NCI-H1048 (cell line): Measurements from ENCODE around the gene TRAPPC11.
"Not testable (repeated sequence)": the region's sequence is repeated elsewhere in the genome, so short reads cannot be mapped to it uniquely, and the experiment has no call there.

Source experiments
- DNase-seq: peaks from one replicate; lab custom pipeline; 2025; lab: John Stamatoyannopoulos, UW

Gene TRAPPC11

DNA sequence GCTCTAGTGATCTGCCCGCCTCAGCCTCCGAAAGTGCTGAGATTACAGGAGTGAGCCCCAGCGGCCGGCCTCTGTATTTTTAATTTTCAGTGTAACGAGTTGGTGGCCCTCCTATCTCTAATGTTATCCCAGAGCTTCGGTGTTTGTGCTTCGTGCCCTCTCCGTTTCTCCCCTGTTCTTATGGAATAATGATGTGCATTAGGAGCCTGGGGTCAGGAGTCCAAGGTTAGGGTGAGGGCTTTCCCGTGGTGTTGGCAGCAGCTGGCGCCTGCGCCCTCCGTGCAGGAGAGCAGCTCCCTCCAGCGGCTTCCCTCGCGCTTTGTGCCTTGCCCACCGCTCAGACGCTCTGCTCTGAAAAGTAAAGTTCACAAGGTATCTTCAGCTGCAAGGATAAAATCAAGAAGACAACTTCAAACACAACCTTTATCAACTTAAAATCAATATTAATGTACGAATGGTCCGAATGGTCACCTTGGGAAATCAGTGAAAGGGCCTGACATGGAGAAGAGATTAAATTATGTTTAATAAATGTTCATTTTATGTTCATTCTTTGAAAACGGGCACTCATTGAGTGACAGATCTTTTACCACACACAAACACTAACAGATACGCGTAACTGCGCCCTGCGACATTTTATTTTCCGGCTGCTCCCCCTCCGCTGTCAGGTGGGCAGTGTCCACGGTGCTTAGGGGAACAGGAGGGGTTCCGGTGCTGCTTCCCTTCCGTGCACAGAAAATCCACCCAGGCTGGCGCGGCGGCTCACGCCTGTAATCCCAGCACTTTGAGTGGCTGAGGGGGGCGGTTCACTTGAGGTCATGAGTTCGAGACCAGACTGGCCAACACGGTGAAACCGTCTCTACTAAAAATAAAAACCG lies 62.4 kb downstream of the TRAPPC11 start:
- no peak for DNase-seq

DNA sequence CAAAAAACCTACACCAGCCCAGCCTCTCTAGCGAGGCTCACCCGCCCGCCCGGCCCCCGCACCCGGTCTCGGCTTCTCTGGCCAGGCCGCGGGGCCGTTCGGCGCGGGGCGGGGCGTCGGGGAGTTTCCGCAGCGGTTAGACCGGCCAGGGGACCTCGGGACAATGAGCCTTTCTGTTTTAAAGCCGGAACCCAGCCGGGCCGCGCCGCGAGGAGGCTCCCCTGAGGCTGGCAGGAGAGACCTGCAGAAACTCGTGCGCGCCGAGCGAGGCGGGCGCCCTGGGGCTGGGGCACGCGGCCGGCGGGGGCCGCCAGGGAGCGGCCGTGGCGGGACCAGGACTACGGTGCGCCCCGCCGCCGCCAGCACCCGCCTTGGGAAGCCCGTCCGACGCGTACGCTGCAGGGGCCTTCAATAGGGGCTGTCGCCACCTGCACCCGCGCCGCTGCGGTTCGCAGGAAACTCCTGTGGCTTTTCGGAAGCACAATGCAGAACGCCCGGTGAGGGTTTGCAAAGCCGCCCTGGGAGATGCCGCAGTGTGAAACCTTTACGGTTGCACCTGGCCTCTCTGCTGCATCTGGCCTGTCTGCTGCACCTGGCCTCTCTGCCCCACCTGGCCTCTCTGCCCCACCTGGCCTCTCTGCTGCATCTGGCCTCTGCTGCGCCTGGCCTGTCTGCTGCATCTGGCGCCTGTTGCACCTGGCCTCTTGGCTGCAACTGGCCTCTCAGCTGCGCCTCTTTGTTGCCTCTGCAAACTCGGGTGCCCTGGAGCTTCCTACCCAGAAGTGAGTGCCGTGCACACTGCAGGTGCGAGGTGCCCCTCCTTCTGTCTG lies 63.9 kb downstream of the TRAPPC11 start:
- peak; percentile 63 for DNase-seq

DNA sequence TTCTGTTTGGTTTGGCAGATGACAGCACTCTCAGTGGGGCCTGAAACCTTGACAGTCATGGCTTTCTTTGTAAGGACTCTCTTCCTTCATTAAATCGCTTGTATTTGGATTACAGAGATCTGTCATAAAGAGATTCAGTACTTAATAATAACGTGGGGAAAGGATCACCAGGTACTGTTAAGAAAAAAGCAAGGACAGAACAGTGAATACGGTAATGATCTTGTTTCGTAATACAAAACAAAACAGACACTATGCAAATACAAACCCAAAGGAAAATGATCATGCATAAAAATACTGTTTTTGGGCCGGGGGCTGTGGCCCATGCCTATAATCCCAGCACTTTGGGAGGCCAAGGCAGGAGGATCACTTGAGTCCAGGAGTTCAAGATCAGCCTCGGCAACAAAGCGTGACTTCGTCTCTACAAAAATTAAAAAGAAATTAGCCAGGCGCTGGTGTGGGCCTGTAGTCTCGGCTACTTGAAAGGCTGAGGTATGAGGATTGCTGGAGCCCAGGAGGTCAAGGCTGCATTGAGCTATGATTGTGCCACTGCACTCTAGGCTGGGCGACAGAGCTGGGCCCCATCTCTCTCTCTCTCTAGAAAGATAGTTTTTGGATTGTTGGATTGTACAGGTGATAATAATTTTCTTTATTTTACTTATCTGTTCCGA lies 64.6 kb downstream of the TRAPPC11 start:
- DNase-seq: no peak

DNA sequence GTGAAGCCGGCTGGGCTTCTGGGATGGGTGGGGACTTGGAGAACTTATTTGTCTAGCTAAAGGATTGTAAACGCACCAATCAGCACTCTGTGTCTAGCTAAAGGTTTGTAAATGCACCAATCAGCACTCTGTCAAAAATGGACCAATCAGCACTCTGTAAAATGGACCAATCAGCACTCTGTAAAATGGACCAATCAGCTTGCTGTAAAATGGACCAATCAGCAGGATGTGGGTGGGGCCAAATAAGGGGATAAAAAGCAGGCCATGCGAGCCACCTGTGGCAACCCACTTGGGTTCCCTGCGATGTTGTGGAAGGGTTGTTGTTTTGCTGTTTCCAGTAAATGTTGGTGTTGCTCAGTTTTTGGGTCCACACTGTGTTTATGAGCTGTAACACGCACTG lies 66.5 kb downstream of the TRAPPC11 start:
- DNase-seq: not testable (repeated sequence)

DNA sequence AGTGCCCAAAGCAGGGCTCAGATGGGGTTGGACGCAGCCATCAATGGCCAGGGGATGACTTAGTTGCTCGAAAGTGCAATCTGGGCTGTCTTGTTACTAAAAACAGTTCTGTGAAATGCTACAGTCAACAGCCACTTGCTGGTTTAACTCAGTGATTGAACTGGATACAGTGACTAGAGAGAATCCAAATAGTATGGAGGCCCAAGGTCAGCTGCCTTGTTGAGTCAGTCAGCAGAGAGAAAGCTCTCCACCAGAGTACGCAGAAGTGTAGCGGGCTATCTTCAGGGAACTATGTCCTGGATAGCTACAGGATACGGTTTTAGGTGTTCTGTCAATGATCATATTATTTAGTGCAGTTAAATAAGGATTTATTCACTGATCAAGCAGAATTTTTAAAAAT lies 68.4 kb downstream of the TRAPPC11 start:
- no peak for DNase-seq

DNA sequence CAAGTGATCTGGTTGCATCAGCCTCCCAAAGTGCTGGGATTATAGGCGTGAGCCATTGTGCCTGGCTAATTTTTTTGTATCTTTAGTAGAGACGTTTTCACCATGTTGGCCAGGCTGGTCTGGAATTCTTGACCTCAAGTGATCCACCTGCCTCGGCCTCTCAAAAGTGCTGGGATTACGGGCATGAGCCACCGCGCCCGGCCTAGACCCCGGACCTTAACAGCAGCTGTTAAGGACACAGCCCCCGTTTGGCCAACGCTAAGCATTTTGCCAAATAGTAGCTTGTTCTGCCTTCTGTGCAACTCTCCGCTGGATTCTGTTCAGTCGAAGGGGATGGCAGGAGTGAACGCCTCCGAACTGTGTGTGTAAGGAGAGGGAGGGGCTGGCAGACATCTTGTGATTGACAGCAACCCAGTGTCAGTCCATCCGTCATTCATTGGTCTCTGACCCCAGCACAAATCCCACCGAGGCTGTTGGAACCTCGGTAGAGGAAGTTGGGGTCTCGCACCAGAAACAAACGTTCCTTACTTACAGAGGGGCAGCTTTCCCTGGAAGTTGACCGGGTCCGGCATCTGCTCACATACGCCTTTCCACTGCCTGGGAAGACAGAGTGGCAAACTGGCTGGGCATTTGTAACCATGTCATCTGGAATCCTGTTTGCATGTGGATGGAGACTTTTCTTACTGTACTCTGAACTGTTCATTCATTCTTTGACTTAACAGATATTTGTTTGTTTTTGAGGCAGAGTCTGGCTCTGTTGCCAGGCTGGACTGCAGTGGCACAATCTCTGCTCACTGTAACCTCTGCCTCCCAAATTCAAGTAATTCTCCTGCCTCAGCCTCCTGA lies 69.4 kb downstream of the TRAPPC11 start:
- no peak for DNase-seq

DNA sequence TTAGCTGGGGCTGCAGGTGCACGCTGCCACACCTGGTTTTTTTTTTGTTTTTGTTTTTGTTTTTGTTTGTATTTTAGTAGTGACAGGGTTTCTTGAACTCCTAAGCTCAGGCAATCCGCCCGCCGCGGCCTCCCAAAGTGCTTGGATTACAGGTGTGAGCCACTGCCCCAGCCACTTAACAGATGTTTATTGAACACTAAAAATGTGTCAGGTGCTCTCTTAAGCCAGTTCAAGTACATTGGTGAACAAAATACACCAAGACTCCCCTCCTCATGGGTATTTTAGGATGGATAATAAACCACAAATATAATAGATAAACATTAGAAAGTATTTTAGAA lies 69.9 kb downstream of the TRAPPC11 start:
- no peak for DNase-seq

DNA sequence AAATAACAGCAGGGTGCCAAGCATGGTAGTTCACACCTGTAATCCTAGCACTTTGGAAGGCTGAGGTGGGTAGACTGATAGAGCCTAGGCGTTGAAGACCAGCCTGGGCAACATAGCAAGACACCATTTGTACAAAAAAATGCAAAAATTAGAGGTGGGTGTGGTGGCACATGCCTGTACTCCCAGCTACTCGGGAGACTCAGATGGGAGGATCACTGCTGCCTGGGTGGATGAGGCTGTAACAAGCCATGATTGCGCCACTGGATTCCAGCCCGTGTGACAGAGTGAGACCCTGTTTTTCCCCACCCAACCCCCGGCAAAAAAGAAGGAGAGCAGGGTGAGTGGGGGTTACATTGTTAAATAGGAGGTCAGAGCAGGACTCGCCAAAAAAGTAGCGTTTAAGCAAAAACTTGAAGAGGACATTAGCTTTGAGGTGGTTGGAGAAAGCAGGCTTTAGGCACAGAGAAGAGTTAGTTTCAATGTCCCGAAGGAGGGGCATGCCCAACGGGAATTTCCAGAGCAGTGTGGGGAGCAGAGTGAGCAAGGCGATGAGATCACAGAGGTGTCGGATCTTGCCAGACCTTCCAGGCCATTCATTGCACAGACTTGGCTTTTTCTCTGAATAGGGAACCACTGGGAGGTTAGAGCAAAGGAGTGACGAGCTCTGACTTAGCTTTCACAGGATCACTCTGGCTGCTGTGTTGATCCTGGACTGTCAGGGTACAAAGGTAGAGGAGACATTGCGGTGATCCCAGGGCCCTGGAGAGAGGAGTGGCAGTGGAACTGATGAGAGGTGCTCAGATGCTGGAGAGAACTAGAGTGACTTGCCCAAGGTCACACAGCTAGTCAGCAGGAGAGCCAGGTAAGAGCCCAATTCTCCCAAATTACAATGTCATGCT lies 70.6 kb downstream of the TRAPPC11 start:
- DNase-seq: no peak

DNA sequence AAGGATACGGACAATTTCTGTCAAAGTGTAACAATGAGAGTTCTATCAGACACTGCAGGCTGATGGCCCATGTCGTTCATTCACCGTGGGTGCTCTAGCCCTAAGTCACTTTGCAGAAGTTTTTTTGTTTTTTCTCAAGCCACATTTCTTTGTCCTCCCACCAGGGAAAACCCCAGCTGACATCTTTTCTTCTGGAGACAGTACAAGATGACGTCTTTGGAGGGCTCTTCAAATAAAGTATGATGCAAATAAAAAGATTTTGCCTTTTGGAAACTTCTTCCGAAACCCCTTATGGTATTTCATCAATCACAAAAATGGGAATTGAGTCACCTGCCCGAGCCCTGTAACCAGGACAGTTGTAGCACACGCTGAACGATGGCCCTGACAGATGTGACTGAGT lies 73.2 kb downstream of the TRAPPC11 start:
- no peak for DNase-seq

DNA sequence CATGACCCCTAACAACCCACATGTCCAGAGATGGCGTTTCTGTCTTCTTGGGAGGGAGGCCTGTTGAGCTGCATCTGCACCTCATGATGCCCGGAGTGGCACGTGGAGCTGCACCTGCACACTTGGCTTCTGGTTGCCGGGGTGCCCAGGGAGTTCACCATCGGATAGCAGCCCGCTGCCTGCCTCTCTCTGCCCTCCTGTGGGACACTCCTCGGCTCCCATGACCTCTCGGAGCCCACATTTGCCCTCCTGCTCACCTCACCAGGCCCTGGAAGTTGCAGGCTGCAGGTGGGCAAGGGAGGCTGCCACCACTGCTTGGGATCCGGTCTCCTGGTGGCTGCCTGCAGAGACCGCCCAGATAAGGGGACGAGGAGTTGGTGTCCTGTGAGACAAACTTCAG lies 74.1 kb downstream of the TRAPPC11 start:
- no peak for DNase-seq

DNA sequence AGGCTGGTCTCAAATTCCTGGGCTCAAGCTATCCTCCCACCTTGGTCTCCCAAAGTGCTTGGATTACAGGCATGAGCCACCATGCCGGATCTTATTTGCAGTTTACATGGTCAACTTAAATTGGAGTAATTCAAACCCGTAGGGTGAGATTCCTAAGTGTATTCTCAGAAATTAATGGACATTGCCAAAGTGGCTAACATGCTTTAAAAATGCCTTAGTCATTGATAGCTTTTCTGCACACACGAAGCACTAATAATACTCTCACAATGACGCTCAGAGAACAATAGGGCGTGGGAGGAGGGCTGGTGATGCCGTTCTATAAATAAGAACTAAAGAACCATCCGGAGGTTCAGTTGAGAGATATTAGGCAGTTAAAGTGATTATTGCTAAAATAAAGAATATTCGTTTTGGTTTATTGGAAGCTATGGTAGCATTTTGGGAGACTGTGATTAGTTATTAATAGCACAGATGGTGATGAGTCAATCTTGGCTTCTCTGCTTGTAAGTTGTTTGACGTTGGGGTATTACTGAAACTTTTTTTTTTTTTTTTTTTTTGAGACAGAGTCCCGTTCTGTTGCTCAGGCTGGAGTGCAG lies 79.1 kb downstream of the TRAPPC11 start:
- DNase-seq: no peak

DNA sequence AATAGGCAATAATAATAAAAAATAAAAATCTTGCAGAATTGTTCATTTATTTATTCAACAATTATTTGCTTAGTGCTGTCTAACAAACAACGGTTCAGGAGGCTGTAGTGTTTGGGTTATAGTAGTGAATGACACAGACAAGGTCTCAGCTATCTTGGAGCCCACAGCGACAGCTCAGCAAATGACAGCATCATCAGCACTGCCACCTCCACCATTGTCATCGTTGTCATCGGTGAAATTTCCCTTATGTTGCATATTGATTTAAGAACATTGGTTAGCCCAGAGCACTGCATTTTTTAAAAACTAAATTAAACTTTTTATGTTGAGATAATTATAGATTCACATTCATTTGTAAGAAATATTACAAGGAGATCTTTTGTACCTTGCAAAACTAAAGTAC lies 79.9 kb downstream of the TRAPPC11 start:
- no peak for DNase-seq

DNA sequence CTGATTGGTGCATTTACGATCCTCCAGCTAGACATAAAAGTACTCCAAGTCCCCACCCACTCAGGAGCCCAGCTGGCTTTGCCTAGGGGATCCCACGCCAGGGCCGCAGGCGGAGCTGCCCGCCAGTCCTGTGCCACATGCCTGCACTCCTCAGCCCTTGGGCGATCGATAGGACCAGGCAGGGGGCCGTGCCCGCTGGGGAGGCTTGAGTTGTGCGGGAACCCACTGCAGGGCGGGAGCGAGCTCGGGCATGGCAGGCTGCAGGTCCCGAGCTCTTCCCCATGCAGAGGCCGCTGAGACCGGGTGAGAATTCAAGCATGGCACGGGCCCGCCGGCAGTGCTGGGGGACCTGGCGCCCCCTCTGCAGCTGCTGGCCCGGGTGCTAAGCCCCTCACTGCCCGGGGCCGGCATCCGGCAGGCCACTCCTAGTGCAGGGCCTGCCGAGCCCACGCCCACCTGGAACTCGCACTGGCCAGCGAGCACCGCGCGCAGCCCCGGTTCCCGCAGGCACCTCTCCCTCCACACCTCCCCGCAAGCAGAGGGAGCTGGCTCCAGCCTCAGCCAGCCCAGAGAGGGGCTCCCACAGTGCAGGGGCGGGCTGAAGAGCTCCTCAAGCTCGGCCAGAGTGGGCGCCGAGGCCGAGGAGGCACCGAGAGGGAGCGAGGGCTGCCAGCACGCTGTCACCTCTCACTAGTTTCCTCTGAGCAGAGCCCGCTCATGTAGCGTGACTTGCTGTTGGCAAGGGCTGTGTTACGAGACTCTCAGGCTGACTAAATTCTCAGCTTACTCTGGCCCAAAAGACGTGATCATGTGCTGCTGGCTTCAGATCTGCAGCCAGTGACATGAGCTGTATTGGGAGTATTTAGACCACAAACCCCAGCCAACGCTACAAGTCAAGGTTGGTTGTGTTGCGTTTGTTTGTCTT lies 87.5 kb downstream of the TRAPPC11 start:
- no peak for DNase-seq

DNA sequence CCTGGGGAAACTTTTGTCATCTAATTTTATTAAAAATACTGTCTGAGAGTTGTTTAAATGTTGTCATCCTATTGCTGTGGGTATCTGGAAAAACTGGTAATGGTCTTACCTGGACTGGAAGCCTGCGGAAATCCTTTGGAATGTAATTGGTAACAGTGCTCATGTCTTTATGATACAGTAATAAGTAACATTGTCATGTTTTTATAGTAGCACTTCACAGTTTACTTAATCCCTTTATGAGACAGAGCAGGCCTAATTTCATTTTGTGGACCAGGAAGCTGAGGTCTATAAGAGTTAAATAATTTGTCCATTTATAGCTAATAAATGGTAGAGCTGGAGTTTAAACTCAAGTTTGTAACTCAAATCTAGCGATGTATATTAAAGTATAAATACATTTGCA lies 88.3 kb downstream of the TRAPPC11 start:
- no peak for DNase-seq

DNA sequence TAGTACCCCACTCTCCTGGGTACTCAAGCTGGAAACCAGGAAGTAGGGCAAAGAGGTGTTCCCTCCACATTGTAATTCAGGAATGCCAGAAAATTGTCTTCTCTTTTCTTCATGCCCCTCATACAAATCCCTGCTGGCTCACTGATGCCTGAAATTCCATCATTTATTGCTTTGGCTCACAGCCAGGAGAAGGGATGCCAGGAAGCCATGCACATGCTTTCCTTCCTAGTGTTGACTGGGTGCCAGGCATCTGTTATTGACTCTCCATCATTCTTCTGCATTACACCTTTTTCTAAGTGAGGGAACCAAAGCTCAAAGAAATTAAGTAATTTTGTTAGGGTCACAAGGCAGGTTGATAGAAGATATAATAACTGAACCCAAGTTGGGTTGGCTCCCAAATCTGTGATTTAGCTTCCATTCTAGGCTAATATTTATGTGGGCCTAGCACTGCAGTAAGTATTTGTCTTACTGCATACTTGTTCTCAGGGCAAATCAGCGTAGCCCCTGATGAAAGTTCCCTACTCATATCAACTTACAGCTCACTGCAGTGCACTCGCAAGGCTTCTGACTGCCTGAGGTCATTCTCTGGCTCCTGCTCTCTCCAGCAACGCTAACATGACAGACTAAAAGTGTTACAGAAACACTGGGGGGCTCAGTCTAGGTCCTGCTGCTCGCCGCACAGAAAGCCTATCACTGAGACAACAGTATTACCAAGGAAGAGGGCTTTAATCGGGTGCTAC lies 89.0 kb downstream of the TRAPPC11 start:
- DNase-seq: no peak

DNA sequence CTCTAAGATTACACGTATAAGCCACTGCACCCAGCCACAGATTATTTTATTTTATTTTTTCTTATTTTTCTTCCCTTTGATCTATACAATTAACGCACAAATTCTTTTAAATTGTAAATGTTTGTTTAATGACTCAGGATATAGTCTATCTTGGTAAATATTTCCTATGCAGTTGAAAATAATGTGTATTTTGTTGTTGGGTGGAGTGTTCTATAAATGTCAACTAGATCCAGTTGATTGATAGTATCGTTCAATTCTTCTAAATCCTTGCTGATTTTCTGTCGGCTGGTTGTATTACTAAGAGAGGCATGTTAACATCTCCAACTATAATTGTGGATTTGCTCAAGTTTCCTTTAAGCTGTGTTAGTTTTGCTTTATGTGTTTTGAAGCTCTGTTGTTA lies 92.0 kb downstream of the TRAPPC11 start:
- no peak for DNase-seq

DNA sequence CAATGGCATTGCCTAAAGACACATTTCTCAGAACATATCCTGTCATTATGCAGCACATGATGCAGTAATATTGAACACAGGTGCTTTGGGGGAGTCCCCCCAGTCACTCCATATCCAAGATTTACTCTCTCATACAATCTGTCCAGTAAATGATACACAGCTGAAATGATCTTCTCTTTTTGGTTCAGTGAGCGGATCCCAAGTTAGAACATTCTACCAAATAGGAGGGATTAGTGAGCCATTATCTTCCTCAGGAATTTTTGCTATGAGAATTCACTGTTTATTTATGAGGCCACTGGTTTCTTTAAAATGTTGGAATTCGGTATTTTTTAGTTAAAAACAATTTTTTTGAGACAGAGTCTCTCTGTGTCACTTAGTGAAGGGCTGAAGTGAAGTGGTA lies 96.5 kb downstream of the TRAPPC11 start:
- DNase-seq: no peak

DNA sequence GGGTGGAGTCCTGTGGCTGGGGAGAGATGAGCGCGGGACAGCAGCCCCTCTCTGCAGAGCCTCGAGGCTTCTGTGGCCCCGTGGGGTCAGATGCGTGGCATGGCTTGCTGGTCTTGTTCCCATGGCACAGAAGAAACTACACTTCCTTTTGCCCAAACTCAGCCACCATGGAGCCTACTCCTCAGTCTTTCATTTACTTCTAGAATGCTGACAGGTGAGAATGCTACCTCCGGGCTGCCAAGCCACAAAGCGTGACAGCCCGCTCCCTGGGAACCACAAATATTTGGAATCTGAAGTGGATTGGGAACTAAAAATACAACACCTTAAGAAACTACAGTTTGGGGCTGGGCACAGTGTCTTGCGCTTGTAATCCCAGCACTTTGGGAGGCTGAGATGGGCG lies 98.0 kb downstream of the TRAPPC11 start:
- DNase-seq: no peak
